T1000 (cell line): ENCODE measurements around the gene SPACA7.

ENCODE experiments used
- DNase-seq: peaks from one replicate; lab custom pipeline; 2025; ENCODE audit warnings: mixed read lengths; lab: John Stamatoyannopoulos, UW

The SPACA7 gene

GRCh38 chr13:112376050-112376681, at the start of gene SPACA7:
SPACA7 (plus strand) TSS chr13:112376355; CDS start chr13:112376386, 31 bp downstream.
- DNase-seq = no peak

GRCh38 chr13:112326821-112327370, 49.3 kb upstream of the SPACA7 start:
- DNase-seq = no peak

GRCh38 chr13:112328936-112329335, 47.2 kb upstream of the SPACA7 start:
- no peak for DNase-seq

GRCh38 chr13:112329376-112329775, 46.8 kb upstream of the SPACA7 start:
- DNase-seq = no peak

- DNase-seq = no peak
Measured at GRCh38 chr13:112330066-112330465, 46.1 kb upstream of the SPACA7 start.

- no peak for DNase-seq
Measured at GRCh38 chr13:112330479-112331381, 45.4 kb upstream of the SPACA7 start.

- DNase-seq = no peak
Measured at GRCh38 chr13:112331675-112332074, 44.5 kb upstream of the SPACA7 start.

GRCh38 chr13:112332727-112333126, 43.4 kb upstream of the SPACA7 start:
- DNase-seq = no peak

- DNase-seq = peak; percentile 73
Measured at GRCh38 chr13:112333756-112334543, 42.2 kb upstream of the SPACA7 start.

- no peak for DNase-seq
Measured at GRCh38 chr13:112335135-112335534, 41.0 kb upstream of the SPACA7 start.

GRCh38 chr13:112341446-112341845, 34.7 kb upstream of the SPACA7 start:
- DNase-seq = no peak

- no peak for DNase-seq
Measured at GRCh38 chr13:112341976-112342735, 34.0 kb upstream of the SPACA7 start.

GRCh38 chr13:112342841-112343361, 33.3 kb upstream of the SPACA7 start:
- DNase-seq = no peak

- DNase-seq = no peak
Measured at GRCh38 chr13:112343591-112343990, 32.6 kb upstream of the SPACA7 start.

GRCh38 chr13:112345826-112346172, 30.4 kb upstream of the SPACA7 start:
- no peak for DNase-seq

- no peak for DNase-seq
Measured at GRCh38 chr13:112346173-112346898, 29.8 kb upstream of the SPACA7 start.

- no peak for DNase-seq
Measured at GRCh38 chr13:112346899-112347229, 29.3 kb upstream of the SPACA7 start.

- no peak for DNase-seq
Measured at GRCh38 chr13:112347986-112348385, 28.2 kb upstream of the SPACA7 start.

- no peak for DNase-seq
Measured at GRCh38 chr13:112348642-112349345, 27.4 kb upstream of the SPACA7 start.

- no peak for DNase-seq
Measured at GRCh38 chr13:112349681-112350080, 26.5 kb upstream of the SPACA7 start.
